NCI-H187 treated with DMSO at 0.1 percent for 48 hours (cell line): ENCODE results near the gene LPCAT3.
A peak's percentile ranks its signal among the peaks of the same experiment; 100 is the strongest.
"Not testable (repeated sequence)": the region's sequence is repeated elsewhere in the genome, so short reads cannot be mapped to it uniquely, and the experiment has no call there.

Source experiments
- DNase-seq: peaks from one replicate; lab custom pipeline; 2025; lab: John Stamatoyannopoulos, UW

Gene LPCAT3, protein sequence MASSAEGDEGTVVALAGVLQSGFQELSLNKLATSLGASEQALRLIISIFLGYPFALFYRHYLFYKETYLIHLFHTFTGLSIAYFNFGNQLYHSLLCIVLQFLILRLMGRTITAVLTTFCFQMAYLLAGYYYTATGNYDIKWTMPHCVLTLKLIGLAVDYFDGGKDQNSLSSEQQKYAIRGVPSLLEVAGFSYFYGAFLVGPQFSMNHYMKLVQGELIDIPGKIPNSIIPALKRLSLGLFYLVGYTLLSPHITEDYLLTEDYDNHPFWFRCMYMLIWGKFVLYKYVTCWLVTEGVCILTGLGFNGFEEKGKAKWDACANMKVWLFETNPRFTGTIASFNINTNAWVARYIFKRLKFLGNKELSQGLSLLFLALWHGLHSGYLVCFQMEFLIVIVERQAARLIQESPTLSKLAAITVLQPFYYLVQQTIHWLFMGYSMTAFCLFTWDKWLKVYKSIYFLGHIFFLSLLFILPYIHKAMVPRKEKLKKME

DNA sequence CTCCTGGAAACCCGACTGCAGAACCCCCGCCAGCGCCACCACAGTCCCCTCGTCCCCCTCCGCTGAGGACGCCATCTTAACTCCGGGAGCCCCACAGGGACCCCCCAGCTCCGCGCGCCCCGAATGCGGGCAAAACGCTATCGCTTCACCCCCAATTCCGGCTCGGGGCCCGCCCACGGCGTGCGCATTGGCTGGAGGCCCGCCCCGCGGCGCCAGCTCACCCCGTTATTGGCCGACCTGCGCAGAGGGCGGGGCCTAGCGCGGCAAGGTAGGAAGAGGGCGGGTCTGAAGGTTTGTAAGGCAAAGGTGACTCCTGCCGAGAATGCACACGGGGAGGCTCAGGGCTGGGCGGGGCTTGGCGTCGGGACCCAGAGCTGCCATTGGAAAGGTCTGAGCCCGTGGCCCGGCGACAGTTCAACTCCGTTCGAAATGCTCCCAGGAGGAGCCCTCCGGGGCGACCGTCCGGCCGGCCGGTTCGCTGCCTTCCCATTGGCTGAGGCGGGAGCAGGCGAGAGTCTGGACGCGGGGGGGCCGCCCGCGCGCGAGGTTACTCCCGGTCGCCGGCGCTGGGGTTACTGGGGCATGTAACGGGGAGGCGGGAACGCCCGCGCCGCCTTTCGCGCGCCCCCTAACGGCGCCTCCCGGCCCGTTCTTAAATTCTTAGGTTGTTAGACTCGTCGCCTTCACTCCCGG is at the start of gene LPCAT3:
Gene LPCAT3, minus strand, starts transcription at position 127 of the 693 bp plus-strand sequence. Its CDS starts 52 bp downstream, at position 75.
- peak; percentile 77 for DNase-seq

GRCh38 chr12:7067096-7067495 is 48.8 kb upstream of the LPCAT3 start:
- no peak for DNase-seq

DNA sequence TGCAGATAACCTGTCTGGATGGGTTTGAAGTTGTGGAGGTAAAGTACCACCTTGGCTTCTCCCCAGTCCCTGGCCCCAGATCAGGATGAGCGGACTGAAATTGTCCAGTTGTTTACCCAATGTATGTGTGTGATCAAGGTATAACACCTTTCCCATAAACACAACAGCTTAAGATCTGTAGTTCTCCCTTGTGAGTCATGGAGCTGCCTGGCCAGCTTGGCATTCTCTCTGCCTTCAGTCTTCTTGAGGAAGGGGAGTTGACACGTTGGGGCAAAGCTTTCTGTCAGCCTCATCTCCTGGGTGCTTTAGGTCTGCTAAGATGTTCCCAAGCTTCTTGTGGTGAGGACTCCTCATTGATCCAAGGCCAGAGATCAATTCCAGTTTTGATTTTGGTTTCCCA is 48.3 kb upstream of the LPCAT3 start:
- DNase-seq = no peak

- no peak for DNase-seq
Observed at GRCh38 chr12:7065073-7065623, 46.9 kb upstream of the LPCAT3 start.

DNA sequence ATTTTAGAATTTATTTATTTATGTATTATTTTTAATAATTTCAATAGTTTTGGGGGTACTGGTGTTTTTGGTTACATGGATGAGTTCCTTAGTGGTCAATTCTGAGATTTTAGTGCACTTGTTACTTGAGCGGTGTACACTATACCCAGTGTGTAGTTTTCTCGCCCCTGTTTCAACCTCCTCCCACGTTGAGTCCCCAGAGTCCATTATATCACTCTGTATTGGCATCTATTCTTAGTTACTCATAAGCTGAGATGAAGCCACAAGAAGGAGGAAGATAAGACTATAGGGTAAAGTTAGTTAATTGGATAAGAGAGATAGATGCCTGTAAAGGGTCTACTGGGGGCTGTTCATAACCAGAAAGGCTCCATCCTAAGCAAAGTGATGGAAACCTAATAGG is 46.2 kb upstream of the LPCAT3 start:
- DNase-seq = no peak

GRCh38 chr12:7061596-7061995 is 43.3 kb upstream of the LPCAT3 start:
- no peak for DNase-seq

DNA sequence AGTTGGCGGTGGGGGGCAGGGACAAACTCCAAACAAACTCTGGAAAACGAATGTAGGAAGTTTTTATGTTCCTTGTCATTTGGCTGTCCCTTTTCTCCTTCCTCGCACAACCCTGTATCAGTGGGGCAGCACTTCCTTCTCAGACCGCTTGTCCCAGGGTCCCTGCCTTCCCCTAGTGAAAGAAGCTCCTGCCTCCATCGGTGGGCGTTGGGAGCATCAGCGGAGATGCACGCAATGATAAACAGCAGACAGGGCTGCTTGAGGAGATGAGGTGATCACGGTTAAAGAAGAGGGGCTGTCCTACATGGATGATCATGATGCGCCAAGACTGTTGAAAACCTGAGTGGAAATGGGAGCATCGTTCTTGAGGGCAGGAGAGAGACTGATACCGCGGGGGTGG is 42.9 kb upstream of the LPCAT3 start:
- no peak for DNase-seq

DNA sequence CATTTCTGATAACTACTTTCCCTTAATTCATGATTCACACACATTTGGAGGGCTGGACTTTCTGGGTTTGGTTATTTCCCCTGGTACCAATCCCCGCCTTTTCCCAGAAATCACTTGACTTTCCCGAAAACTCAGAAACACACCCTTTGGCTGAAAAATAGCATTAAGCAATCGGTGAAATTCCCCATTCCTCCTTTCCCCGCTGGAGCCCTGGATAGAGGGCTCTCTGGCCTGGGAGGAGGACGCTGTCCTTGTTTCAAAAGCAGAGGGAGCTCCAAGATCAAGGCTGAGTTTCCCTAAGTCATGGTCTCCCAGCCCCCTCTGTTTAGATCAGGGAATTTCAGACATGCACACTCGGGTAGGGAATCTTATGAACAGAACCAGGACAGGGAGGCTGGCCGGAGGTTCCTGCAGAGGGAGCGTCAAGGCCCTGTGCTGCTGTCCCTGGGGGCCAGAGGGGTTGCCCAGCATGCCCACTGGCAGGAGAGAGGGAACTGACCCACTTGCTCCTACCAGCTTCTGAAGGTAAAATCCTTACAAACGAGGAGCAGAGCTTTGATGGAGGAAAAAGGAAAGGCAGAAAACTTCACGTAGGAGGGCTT is 42.2 kb upstream of the LPCAT3 start, which contains the start of gene C1S:
Gene C1S, plus strand, starts transcription at position 366 of the 602 bp plus-strand sequence. CDS start 1,195 bp downstream, outside the sequence.
- DNase-seq = no peak

- DNase-seq = no peak
Observed at GRCh38 chr12:7059780-7060179, 41.5 kb upstream of the LPCAT3 start.

DNA sequence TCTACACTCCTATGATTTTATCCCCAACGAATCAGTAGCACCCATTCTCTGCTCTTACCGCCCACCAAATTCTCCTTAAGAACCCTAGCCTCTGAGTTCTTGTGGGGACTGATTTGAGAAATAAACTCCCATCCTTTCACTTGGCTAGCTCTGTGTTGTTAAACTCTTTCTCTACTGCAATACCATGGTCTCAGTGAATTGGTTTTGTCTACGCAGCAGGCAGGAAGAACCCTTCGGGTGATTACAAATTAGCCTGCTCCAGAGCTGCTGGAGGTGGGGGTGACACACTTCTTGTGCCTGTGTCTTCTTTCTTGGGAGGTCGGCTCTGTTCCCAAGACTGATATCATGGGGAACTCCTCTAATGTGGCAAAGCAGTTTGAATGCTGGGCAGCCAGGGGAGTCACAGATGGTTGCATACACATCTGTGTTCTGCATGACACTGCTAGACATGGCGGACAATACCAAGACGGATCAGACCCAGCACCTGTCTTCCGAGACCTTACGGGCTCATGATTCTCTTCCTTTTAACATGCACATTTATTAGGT is 40.6 kb upstream of the LPCAT3 start:
- no peak for DNase-seq

- no peak for DNase-seq
Observed at GRCh38 chr12:7058163-7058845, 40.0 kb upstream of the LPCAT3 start.

DNA sequence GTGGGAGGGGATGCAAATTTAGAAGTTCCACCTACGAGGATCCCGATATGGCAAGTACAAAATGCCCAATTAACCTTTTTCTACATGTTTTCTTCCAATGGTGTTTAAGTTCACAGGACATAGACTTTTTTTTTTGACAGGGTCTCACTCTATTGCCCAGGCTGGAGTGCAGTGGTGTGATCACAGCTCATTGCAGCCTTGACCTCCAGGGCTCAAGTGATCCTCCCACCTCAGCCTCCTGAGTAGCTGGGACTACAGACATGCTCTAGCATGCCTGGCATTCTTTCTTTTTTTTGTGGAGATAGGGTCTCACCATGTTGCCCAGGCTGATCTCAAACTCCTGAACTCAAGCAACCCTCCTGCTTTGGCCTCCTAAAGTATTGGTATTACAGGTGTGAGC is 37.5 kb upstream of the LPCAT3 start:
- not testable (repeated sequence) for DNase-seq

- DNase-seq = no peak
Observed at GRCh38 chr12:7054925-7055324, 36.6 kb upstream of the LPCAT3 start.

DNA sequence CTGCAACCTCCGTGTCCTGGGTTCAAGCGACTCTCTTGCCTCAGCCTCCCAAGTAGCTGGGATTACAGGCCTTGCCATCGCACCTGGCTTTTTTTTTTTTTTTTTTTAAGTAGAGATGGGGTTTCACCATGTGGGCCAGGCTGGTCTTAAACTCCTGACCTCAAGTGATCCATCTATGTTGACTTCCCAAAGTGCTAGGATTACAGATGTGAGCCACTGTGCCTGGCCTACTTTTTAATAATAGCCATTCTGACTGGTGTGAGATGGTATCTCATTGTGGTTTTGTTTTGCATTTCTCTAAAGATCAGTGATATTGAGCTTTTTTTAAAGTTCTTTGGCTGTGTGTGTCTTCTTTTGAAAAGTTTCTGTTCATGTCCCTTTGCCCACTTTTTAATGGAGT is 31.7 kb upstream of the LPCAT3 start:
- DNase-seq = not testable (repeated sequence)

- not testable (repeated sequence) for DNase-seq
Observed at GRCh38 chr12:7049445-7049951, 31.2 kb upstream of the LPCAT3 start.

GRCh38 chr12:7047306-7047705 is 29.0 kb upstream of the LPCAT3 start:
- DNase-seq = no peak

DNA sequence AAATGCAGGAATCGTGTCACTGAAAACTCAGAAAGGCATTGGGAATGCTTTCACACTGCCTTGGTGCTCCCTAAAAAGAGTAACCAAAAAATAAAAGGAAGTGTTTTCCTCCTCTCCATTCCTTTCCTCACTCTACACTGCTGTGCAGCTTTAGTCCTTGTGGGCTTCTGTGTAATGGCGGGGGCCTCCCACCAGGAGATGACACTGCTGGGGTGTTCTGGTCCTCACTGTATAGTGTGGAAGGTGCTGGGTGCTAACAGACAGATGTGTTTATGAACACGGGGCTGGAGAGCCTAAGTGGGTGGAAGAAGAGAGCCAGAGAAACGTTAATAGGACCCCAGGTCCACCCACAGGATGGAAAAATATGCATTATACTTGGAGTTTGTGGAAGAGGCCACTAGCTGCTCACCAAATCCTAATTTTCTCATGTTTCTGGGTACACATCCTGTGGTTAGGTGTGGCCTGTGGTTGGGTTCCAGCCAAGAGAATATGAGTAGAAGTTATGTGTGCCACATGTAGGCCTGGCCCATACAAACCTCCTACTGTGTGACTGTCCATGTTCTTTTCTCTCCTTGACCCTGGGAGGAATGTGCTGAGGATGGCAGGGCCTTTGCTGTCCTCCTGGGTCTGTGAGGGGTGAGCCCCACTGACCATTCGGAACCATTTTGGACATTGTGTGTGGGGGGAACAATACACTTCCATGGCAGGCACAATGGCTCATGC is 28.3 kb upstream of the LPCAT3 start:
- no peak for DNase-seq

GRCh38 chr12:7045913-7046312 is 27.6 kb upstream of the LPCAT3 start:
- no peak for DNase-seq

DNA sequence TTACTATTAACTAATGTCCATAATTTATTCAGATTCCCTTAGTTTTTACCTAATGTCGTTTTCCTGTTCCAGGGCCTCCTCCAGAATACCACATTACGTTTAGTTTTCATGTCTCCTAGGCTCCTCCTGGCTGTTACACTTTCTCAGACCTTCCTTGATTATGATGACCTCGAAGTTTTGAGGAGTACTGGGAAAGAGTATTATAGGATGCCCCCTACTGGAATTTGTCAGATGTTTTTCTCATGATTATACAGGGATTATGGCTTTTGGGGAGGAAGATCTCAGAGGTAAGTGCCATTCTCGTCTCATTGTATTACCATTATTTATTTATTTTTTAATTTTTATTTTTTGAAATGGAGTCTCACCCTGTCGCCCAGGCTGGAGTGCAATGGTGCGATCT is 24.6 kb upstream of the LPCAT3 start:
- no peak for DNase-seq

DNA sequence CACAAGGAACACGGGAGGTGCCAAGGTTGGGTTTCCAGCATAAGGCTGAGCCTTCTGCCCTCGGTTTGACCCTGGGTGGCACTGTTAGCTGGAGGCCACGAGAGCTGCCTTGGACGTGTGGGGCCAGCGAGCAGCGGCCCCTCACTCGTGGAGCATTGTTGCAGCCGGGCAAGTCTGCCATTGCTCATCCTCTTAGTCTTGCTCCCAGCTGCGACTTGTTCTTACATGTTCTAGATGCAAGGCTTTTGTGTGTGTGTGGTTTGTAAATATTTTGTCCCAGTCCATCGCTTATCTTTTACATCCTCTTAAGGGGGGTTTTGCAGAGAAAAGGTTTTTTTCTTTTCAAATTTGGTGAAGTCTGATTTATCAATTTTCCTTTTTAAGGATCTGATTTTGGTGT is 21.1 kb upstream of the LPCAT3 start:
- no peak for DNase-seq

DNA sequence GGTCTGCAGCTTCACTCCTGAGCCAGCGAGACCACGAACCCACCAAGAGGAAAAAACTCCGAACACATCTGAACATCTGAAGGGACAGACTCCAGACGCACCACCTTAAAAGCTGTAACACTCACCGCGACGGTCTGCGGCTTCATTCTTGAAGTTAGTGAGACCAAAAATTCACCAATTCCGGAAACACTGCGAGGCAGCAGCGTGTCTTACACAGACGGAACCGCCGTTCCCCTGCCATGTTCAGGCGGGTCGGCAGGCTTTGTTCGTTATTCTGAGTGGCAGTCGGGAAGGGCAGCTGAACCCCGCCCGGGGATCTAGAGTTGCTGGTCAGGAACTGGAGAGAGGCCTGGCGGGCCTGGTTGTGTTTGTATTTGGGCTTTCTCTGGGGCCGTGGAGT is 20.3 kb upstream of the LPCAT3 start:
- DNase-seq = no peak
